ENCODE data around the gene RNF180. TPM values are rescaled to one million over a fixed set of nuclear protein-coding genes. Genes with fewer than 3 reads are reported as not detected.

Gene RNF180
- total and polyA plus RNA-seq, 2 donors (not counting 1 experiment from before 2014, with no cell fraction given): not detected

GRCh38 chr5:64417390-64417789, 251.7 kb downstream of the RNF180 start:
- peaks cover 0 to 5% (median 0%) of the 10 kb centered on the region in 3 donors for H3K9me3 ChIP-seq (ENCODE audit: control extremely low read depth in 1 of 3, control insufficient read depth in 2 of 3, insufficient read depth in 1 of 3, low read length in 2 of 3)
- no peak overlapping the region for H3K27ac ChIP-seq (ENCODE audit: low read length in 2 of 2)
- intact Hi-C loops (cut with micrococcal nuclease): no loop called here
- Mint-ChIP-seq H3K4me3 (no peak overlapping the region), H3K27ac (no peak overlapping the region), H3K4me1 (no peaks in the 10 kb centered on the region), H3K27me3 (no peaks in the 10 kb centered on the region), H3K9me3 (ENCODE audit: insufficient read depth) (no peaks in the 10 kb centered on the region)
- no peak overlapping the region for H3K4me3 ChIP-seq (ENCODE audit: control extremely low read depth in 1 of 5, extremely low read depth in 1 of 5, insufficient read depth in 1 of 5, low read depth in 2 of 5, low read length in 4 of 5)
- H3K36me3 ChIP-seq (replicated peaks in 1 of 2; ENCODE audit: control extremely low read depth in 1 of 2, control insufficient read depth in 1 of 2, extremely low read depth in 1 of 2, insufficient read depth in 2 of 2, low read length in 1 of 2): no peaks in the 10 kb centered on the region
- DNase-seq: no peak
- no peaks in the 10 kb centered on the region for H3K4me1 ChIP-seq (ENCODE audit: control insufficient read depth in 2 of 2, insufficient read depth in 2 of 2, low read length in 2 of 2)
- no peak for ATAC-seq (ENCODE audit: low read depth)
- H4K20me1 ChIP-seq (ENCODE audit: control insufficient read depth, insufficient read depth, low read length, poor library complexity, severe bottlenecking): no peaks in the 10 kb centered on the region
- ChIA-PET POLR2A (no interaction called here), CTCF (no interaction called here)
- no peak overlapping the region for H2AFZ ChIP-seq (ENCODE audit: insufficient read depth, low read depth, low read length, poor library complexity, severe bottlenecking)
- WGBS (ENCODE audit: insufficient coverage): 54% methylated on average over 4 of the region's 4 CpGs
- H3K9ac ChIP-seq (ENCODE audit: low read length): no peak overlapping the region
- no peaks in the 10 kb centered on the region for H3K27me3 ChIP-seq (replicated peaks in 1 of 4; ENCODE audit: control extremely low read depth in 1 of 4, control insufficient read depth in 3 of 4, insufficient read depth in 4 of 4, low read length in 3 of 4)
- H3K4me2 ChIP-seq (replicated peaks; ENCODE audit: low read depth, low read length, poor library complexity, severe bottlenecking): no peak overlapping the region
- no peaks in the 10 kb centered on the region for H3K79me2 ChIP-seq (ENCODE audit: control insufficient read depth, insufficient read depth, low read length)
- no peak for TF ChIP-seq EZH2 (IDR thresholded peaks at IDR 0.05; ENCODE audit: borderline replicate concordance, insufficient read depth, low read depth, low read length, poor library complexity, severe bottlenecking)
- no peak for TF ChIP-seq CTCF (IDR thresholded peaks at IDR 0.05)

- CTCF ChIA-PET: no interaction called here
- H3K9me3 ChIP-seq (ENCODE audit: control extremely low read depth in 1 of 3, control insufficient read depth in 2 of 3, insufficient read depth in 1 of 3, low read length in 2 of 3): peaks cover 0 to 5% (median 0%) of the 10 kb centered on the region in 3 donors
- Mint-ChIP-seq H3K27me3 (no peaks in the 10 kb centered on the region), H3K4me1 (no peaks in the 10 kb centered on the region), H3K9me3 (ENCODE audit: insufficient read depth) (no peaks in the 10 kb centered on the region), H3K4me3 (no peak overlapping the region), H3K27ac (no peak overlapping the region)
- H3K79me2 ChIP-seq (ENCODE audit: control insufficient read depth, insufficient read depth, low read length): no peaks in the 10 kb centered on the region
- H2AFZ ChIP-seq (ENCODE audit: insufficient read depth, low read depth, low read length, poor library complexity, severe bottlenecking): no peak overlapping the region
- H3K4me2 ChIP-seq (replicated peaks; ENCODE audit: low read depth, low read length, poor library complexity, severe bottlenecking): no peak overlapping the region
- H4K20me1 ChIP-seq (ENCODE audit: control insufficient read depth, insufficient read depth, low read length, poor library complexity, severe bottlenecking): no peaks in the 10 kb centered on the region
- TF ChIP-seq EZH2 (IDR thresholded peaks at IDR 0.05; ENCODE audit: borderline replicate concordance, insufficient read depth, low read depth, low read length, poor library complexity, severe bottlenecking): no peak
- TF ChIP-seq CTCF (IDR thresholded peaks at IDR 0.05): no peak
- H3K27ac ChIP-seq (ENCODE audit: low read length in 2 of 2): no peak overlapping the region
- no peak overlapping the region for H3K4me3 ChIP-seq (ENCODE audit: control extremely low read depth in 1 of 5, extremely low read depth in 1 of 5, insufficient read depth in 1 of 5, low read depth in 2 of 5, low read length in 4 of 5)
- H3K36me3 ChIP-seq (replicated peaks in 1 of 2; ENCODE audit: control extremely low read depth in 1 of 2, control insufficient read depth in 1 of 2, extremely low read depth in 1 of 2, insufficient read depth in 2 of 2, low read length in 1 of 2): no peaks in the 10 kb centered on the region
- no peaks in the 10 kb centered on the region for H3K4me1 ChIP-seq (ENCODE audit: control insufficient read depth in 2 of 2, insufficient read depth in 2 of 2, low read length in 2 of 2)
- no CpG with 5 or more reads among the region's 2 CpGs for WGBS (ENCODE audit: insufficient coverage)
- intact Hi-C loops (cut with micrococcal nuclease): no loop called here
- no peak for DNase-seq
- H3K27me3 ChIP-seq (replicated peaks in 1 of 4; ENCODE audit: control extremely low read depth in 1 of 4, control insufficient read depth in 3 of 4, insufficient read depth in 4 of 4, low read length in 3 of 4): no peaks in the 10 kb centered on the region
- no peak for ATAC-seq (ENCODE audit: low read depth)
- POLR2A ChIA-PET: no interaction called here
- H3K9ac ChIP-seq (ENCODE audit: low read length): no peak overlapping the region
These were observed 252.4 kb downstream of the RNF180 start for GRCh38 chr5:64418013-64418412.

Other genes starting within 250 kb of the RNF180 start
- gene HTR1A, start 203.4 kb upstream of the RNF180 start, total RNA-seq: not detected in 2 replicates
- not detected in 2 replicates for gene HTR1A, start 203.4 kb upstream of the RNF180 start, polyA plus RNA-seq